COLO668 (cell line): ENCODE results near the gene TRIM10.
"Not testable (repeated sequence)": the region's sequence is repeated elsewhere in the genome, so short reads cannot be mapped to it uniquely, and the experiment has no call there.

Source experiments
- DNase-seq: peaks from one replicate; lab custom pipeline; 2025; ENCODE audit not compliant: unreplicated experiment; lab: John Stamatoyannopoulos, UW

The TRIM10 gene

DNA sequence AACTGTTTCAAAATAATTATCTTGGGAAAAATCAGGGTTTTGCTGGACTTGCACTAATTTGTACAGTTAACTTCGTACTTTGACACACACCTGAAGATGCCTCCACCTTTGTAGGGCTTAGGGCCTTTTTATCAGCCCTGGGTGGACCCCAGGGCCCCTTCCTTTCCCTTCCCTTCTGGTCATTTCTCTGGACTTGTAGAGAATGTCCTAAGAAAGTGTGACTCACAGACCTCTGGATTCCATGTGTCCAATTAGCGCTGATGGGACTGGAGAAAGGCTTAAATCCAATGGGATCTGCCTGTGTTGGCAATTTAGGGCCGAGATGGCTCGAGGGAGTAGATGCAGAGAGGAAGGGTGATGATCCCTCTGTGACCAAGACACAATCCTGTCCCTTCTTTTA is 11.7 kb upstream of the TRIM10 start:
- DNase-seq = no peak

DNA sequence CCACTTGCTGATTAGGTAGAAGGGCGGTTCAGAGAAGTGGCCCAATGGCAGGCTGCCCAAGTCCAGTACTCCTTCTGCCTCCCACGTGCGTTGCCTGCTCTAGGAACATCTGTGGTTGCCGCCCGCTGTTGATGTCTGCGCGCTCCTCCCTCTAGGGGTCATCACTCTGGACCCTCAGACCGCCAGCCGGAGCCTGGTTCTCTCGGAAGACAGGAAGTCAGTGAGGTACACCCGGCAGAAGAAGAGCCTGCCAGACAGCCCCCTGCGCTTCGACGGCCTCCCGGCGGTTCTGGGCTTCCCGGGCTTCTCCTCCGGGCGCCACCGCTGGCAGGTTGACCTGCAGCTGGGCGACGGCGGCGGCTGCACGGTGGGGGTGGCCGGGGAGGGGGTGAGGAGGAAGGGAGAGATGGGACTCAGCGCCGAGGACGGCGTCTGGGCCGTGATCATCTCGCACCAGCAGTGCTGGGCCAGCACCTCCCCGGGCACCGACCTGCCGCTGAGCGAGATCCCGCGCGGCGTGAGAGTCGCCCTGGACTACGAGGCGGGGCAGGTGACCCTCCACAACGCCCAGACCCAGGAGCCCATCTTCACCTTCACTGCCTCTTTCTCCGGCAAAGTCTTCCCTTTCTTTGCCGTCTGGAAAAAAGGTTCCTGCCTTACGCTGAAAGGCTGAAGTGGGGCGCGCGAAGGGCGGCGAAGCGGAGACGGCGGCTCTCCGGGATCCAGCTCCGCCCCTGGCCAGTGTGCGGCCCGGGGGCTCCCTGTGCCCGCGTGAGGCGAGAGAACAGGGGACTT is 10.9 kb upstream of the TRIM10 start:
- no peak for DNase-seq

DNA sequence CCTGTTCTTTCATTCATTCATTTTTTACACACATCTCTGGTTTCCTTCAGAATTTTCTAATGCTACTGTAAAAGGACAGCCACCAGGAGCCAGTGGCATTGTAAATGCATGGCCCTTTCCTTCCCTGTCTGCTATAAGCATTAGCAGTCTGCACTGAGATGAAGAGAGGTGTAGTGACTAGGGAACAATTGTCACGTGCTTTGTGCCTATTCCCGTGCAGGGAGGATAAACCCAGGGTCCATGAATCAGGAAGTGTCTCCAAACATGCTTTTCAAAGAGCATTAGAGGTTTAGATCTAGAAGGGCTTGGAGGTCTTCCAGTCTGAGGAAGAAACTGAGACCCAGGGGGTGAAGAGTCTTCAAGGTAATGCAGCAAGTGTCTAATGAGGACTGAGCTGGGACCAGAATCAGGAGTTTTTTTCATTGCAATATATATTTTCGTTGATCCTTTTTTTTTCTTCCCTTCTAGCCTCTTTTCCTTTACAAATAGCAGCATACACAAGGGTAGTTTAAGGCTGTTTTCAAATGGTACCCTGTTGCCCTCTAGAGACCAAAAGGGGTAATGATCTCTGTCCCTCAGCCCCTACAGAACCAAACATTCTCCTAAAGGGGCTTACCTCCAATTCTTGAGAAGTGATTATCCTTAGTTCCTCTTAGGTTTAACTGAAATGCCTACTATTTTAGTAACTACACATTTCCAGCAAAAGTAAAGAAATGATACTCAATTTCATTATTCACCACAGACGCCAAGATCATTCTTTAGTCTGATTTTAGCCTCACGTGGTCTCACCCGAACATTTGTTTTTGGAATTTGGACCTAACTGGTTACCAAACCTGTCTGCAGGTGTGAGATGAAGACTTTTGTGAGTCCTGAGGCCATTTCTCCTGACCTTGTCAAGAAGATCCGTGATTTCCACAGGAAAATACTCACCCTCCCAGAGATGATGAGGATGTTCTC is 8.9 kb upstream of the TRIM10 start:
- DNase-seq = no peak

DNA sequence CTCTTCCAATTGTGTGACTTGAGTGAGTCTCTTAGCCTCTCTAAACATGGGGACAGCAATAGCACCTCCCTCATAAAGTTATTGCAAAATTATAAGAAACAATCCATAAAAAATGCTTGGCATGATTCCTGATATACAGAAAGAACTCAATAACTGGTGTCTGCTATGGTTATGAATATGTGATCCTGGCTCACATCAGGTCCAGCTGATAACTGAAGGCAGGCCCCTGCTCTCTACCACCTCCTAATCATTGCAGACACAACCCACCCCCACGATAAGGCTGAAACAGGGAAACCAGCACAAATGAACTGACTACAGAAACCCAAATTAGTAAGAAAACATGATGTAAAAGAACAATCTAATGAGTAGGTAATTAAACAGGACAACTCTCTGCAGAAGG is 7.7 kb upstream of the TRIM10 start:
- DNase-seq = no peak

DNA sequence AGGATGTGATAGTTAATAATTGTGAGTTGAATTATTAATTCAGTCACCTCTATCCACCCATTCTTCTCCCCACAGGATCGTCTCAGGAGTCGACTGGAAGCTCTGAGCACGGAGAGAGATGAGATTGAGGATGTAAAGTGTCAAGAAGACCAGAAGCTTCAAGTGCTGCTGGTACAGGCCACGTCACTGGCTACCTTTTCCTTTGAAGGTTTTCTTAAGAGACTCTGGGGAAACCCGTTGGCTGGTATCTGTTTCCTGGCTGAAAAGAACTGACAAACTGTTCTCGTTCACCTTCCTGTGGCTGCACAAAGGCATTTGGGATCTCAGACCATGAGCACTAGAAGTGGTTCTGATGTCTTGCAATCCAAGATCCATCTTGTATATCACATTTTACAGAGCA is 6.1 kb upstream of the TRIM10 start:
- no peak for DNase-seq

DNA sequence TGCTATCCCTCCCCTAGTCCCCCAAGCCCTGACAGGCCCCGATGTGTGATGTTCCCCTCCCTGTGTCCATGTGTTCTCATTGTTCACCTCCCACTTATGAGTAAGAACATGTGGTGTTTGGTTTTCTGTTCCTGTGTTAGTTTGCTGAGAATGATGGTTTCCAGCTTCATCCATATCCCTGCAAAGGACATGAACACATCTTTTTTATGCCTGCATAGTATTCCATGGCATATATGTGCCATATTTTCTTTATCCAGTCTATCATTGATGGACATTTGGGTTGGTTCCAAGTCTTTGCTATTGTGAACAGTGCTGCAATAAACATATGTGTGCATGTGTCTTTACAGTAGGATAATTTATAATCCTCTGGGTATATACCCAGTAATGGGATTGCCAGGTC is 4.2 kb upstream of the TRIM10 start:
- DNase-seq = not testable (repeated sequence)

DNA sequence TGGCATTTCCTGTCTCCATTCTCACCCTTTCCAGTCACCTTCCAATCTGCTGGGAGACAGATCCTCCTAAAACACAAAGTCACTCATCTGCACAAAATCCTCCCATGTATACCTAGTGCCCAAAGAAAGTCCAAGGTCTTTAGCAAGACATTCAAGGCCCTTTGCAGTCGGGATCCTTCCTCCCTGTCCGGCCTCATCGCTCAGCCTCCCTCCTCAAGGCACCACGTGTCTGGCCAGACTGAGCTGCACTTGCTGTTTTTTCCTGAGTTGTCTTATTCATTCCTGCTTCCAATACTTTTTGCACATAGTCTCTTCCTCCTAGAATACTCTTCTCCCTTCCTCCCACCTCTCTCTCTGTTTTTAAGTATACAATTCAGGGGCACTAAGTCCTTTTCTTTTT is 3.7 kb upstream of the TRIM10 start:
- no peak for DNase-seq

DNA sequence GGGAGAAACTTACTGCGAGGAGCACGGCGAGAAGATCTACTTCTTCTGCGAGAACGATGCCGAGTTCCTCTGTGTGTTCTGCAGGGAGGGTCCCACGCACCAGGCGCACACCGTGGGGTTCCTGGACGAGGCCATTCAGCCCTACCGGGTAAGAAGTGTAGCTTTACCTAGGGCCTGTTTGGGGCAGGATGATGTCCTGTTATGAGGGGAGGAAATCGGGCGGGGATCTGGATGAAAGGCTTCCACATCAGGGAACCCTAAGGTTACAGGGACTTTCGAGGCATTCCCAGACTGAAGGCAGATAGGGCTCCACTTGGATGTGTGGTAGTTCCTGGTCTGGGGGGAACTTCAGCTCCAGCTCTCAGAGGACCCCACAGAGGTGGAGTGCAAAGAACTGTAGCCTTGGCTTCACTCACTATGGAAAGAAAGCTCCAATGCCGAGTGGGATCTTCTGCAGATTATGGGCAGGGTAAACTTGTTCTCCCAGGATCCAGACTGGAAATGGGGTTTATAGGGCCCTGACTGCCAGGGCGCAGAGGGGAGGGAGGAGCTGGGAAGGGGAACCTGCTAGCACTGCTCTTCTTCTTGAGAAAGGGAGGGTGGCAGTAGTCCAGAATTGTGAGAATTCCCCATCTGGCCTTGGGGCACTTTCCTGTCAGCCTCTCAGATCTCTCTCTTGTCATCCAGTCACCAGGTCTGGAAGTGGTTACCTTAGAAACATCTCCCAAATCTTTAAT is 3.1 kb upstream of the TRIM10 start:
- DNase-seq = no peak

DNA sequence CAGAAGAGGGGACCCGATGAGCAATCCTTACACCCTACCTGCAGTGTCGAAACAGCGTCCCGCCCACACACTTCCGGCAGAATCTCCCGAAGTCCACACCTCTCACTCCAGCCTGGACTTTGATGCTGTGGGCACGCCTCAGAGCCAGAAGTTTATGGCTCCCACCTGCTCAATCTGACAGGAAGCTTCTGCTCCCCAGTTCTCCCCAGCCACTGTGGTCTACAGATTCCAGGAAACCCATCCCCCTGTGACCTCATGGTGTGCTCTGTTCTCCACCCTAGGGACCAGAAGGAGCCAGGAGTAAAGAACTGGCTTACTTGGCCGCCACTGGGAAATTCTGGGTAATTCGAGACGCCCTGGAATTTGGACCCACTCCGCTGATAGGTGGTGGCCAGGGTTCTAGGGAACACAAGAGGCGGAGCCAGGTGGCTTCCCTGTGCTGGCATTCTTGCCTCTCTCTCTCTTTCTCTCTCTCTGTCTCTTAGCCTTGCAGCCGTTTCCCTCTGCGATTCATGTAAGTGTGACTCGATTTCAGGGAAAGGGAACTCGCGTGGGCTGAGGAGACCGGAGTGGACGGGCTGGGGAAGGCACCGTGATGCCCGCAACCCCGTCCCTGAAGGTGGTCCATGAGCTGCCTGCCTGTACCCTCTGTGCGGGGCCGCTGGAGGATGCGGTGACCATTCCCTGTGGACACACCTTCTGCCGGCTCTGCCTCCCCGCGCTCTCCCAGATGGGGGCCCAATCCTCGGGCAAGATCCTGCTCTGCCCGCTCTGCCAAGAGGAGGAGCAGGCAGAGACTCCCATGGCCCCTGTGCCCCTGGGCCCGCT is 2.3 kb upstream of the TRIM10 start, which contains the start of gene TRIM15:
TRIM15 (plus strand) TSS at position 457 of the 828 bp plus-strand sequence; CDS start at position 596, 139 bp downstream.
- DNase-seq = peak; percentile 41

DNA sequence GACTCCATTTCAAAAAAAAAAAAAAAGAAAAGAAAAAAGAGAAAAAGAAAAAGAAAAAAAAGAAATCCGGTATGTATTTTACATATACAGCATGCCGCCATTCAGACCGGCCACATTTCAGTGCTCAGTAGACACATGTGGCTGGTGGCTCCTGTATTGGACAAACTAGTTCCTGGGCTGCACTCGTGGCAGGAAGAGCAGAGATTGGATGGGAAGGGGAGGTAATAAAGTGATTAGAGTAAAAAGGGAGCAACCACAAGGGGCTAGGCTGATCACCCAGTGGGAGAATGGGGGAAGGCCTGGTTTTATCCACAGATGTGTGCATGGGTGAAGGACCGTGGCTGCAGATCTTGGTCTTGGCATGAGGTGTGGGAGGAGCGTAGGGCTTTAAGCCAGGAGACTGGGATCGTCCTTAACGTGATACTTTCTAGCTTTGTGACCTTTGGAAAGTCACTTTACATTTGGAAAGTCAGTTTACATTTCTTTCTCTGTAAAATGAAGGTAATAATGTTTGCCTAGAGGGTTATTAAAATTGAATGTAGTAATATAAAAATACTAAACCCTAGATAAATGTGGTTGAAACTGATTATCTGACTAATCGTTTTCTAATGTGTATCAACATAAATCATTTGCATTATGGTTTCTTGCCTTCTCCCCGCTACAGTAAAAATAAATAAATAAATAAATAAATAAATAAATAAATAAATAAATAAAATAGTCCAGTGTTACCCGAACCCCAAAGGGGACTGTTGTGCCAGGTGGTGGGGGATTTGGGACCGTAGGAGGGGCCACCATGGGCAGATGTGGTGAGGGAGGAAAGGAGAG is 1.5 kb upstream of the TRIM10 start:
- no peak for DNase-seq

DNA sequence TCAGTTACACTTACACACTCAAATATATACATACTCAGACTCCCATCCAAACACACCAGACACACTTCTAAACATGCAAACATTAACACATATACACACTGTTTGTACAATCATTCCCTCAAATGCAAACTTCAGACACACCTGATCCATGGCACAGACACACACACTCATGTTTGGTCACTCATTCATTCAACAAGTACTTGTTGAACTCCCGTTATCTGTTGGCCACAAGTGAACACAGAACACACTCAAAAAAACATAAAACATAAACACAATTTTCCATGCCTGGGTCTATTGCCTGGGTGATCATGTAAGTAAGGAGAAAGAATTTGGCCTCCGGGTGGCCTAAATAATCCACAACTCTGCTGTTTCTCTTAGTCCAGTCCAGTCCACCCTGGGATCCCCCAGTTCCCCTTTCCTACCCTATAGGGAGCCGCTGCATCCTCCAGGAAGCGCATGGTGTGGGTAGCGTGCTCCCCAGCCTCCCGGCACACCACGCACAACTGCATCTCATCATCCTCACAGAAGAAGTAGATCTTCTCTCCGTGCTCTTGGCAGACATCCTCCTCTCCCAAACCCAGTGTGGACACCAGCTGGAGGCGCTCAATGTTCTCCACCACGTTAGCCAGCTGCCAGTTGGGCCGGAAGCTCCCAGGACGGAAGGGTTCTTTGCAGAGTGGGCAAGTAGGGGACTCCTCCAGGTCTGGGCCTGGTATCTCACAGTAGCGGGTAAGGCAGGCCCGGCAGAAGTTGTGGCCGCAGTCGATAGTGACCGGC is 815 bp downstream of the TRIM10 start:
- no peak for DNase-seq

DNA sequence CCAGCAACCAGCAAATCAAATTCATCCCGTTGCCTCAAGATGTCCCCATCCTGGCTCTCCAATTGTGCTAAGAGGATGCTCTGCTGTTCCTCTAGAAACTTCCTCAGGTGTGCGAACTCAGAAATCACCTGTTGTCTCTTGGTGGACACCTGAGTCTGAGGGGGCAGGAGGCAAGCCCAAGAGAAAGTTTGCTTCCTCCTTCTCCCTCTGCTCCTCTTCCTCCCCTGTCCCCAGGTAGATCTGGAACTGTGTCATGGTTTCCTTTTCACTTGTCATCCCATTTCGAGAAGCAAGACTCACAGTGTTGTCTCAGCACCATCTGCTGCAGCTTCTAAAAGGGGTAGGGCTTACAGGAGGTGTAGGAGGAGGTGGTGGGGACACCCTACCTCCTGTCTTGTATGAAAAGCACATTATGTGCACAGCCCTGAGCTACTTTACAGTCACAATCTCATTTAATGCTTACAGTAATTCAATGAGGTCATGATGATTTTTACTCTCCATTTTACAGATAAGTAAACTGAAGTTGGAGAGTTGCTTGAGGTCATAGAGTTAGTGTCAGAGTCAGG is 2.5 kb downstream of the TRIM10 start:
- DNase-seq = no peak

DNA sequence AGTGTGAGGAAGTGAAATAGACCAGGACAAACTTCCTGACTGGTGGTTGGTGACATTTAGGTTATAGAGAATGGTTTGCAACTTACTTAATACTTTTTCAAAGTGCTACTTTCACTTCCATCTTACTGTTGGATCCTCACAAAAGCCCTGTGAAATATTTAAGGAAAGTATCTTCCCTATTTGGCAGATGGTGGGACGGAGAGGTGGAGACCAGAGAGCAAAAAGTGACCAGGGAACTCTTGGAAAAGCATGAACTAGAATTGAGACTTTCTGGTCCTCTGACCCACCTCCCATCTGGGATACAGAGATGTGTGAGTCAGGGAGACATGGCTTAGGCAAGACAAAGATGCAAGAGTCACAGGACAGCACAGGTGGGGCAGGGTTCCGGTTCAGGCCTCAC is 3.0 kb downstream of the TRIM10 start:
- no peak for DNase-seq

DNA sequence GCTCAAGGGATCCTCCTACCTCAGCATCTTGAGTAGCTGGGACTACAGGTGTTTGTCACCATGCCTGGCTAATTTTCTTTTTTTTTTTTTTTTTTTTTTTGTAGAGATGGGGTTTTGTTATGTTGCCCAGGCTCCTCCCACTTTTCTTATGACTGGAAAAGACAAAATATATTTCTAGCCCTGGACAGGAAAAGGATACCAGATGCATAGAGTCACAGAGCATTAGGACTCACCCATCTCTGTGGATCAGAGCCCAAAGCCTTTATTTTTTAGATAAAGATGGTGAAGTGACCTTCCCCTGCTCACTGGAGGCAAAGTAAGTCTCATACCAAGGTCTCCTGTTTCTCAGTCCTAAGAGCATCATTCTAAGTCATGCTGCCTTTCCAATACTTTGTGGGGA is 3.4 kb downstream of the TRIM10 start:
- DNase-seq = no peak

DNA sequence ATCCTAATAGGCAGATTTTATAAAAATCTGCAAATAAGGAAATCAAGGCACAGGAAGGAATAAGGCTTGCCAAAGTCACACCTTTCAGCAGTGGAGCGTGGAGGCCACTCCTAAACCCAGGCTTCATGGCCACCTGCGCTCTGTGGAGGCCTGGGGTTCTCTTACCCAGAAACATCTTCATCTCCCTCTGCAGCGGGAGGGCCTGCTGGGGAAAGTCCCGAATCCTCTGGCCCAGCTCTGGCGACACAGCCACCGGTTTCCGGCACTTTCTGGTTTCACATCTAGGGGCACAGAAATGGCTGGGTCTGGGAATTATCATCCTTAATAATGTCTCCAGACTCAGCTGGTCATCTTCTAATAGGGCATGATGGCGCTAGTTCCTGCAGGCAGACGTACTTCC is 4.2 kb downstream of the TRIM10 start:
- DNase-seq = no peak

DNA sequence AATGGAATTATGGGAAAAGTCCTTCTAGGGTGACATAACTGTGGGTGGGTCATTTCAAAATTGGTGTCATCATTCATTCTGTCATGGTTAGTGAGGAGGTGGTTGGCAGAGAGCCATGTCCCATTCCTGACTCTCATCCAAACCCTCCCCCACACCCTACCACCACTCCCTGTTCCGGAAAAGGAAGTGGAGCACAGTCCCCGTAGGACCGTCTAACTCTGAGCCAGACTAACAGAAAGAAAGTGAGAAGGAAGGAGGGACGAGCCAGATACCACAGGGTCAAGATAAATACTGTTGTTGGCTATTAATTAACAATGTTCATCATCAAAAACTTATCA is 4.8 kb downstream of the TRIM10 start:
- peak; percentile 17 for DNase-seq

DNA sequence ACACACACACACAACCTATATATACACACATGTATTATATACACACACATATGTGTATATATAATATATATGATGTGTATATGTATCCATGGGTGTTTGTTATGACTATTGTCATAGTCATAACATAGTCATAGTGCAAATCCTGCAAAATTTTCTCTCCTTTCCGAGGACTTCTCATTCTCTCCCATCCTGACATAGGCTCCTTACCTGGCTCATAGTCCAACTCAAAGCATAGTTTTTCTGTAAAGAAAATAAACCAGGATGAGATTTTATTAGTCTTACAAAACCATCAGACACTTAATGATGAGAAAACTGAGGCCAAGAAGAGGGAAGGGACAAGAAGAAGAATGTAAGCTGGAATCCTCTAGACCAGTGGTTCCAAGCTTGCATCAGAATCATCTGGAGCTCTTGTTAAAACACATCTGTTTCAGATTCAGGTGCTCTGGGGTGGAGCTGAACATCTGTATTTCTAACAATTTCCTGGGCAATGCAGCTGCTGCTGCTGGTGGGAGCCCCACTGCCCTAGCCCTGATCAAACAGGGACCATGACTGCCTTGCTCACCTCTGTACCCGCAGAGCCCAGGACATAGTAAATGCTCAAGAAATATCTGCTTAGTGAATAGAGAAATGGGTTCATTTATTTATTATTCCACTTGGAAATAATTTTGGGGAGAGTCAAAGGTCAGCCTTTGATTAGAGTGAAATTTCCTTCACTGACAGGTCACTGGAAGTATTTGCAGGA is 5.3 kb downstream of the TRIM10 start:
- DNase-seq = no peak
